Heart right ventricle (tissue), 16 donors: ENCODE results near the gene PHYH. TPM values are rescaled to one million over a fixed set of nuclear protein-coding genes. Genes with fewer than 3 reads are reported as not detected.

Experiments
- ATAC-seq, 8 donors: fragments of 200-7000 bp; cut with Tn5 transposase; one replicate each; pipeline ENCODE4 v1.9.1; 2020; ENCODE audit warnings: mild to moderate bottlenecking in 8 of 8, moderate library complexity in 8 of 8, moderate number of reproducible peaks in 1 of 8
- DNase-seq, 2 donors: peaks; one replicate each; pipeline ENCODE4 v3.0.0-alpha.2; 2020
- H3K27ac ChIP-seq, 10 donors: fragments of 200-600 bp; sonication (generic) in 2 of 10; one replicate each; pipeline versions ENCODE4 v1.5.0 to v1.8.0; 2020 to 2022; ENCODE audit warnings: mild to moderate bottlenecking in 3 of 10
- H3K27me3 ChIP-seq, 7 donors: fragments of 200-600 bp; one replicate each; pipeline ENCODE4 v1.8.0; 2021 to 2022; ENCODE audit warnings: mild to moderate bottlenecking in 2 of 7
- H3K36me3 ChIP-seq, 9 donors: fragments of 200-600 bp; sonication (generic) in 1 of 9; one replicate each; pipeline versions ENCODE4 v1.5.0 to v1.8.0; 2020 to 2022; ENCODE audit warnings: mild to moderate bottlenecking in 2 of 9
- H3K4me1 ChIP-seq, 9 donors: fragments of 200-600 bp; sonication (generic) in 1 of 9; one replicate each; pipeline versions ENCODE4 v1.5.0 to v1.8.0; 2020 to 2022; ENCODE audit warnings: mild to moderate bottlenecking in 4 of 9
- H3K4me3 ChIP-seq, 10 donors: fragments of 200-600 bp; sonication (generic) in 2 of 10; one replicate each; pipeline versions ENCODE4 v1.5.0 to v1.8.0; 2020 to 2022; ENCODE audit warnings: mild to moderate bottlenecking in 7 of 10, moderate library complexity in 2 of 10
- H3K9me3 ChIP-seq, 11 donors: fragments of 200-600 bp in 10 of 11; sonication (generic) in 2 of 11; one replicate each; pipeline versions ENCODE4 v1.5.0 to v1.8.0; 2013 to 2022; ENCODE audit warnings: mild to moderate bottlenecking in 2 of 11, control low read depth in 1 of 11, moderate library complexity in 1 of 11
- WGBS, 2 donors: extraction: QIAGEN DNeasy Blood & Tissue Kit; methylation state at CpG; one replicate each; pipeline ENCODE4 v1.1.7; 2013; ENCODE audit warnings: inconsistent platforms in 1 of 2; 5-methylcytosine and 5-hydroxymethylcytosine counted together
- intact Hi-C, 10 donors: fragments of 100-400 bp; cut with DNase I; formaldehyde crosslinking; loops; one replicate each; pipeline versions ENCODE4 v1.11.1 to v1.14.2; 2022
- polyA plus RNA-seq, 2 donors: library from polyadenylated mRNA; stranded (reverse); fragments of 200-250 nt; gene quantifications; one replicate each; pipeline ENCODE4 v1.2.3, GENCODE V29; 2013
- total RNA-seq, 10 donors: library from RNA; stranded (reverse); fragmentation: NEBNext Ultra II Directional in 3 of 10; extraction: Animal tissue kit (Norgen Biotek cat#: 25700) in 3 of 10; gene quantifications; one replicate each; pipeline versions ENCODE4 v1.2.1 to v1.2.4, GENCODE V29; 2021 to 2023
- TF ChIP-seq, protein P1 (sequence below), 9 donors: fragments of 200-600 bp; sonication (generic) in 2 of 9; IDR thresholded peaks; one replicate each; pipeline versions ENCODE4 v1.5.0 to v1.8.0; 2021 to 2022; ENCODE audit warnings: antibody characterized with exemption in 9 of 9, mild to moderate bottlenecking in 5 of 9, moderate library complexity in 1 of 9
- donor health status: Arrhythmogenic right ventricular cardiomyopathy.
- donor health status: ischemic (EF 13 %, LVEDD 7.1; RV severe dilation, severe dysfunction).
- donor health status: healthy with polysubstance abuse.
- donor health status: DM: no; HTN: yes; CAD: no.
- donor health status: DM: no; HTN: no; CAD: no.
- donor health status: ischemic (EF 25% LVEDD 6.9; RV normal size, moderate dysfunction).
- donor health status: ischemic (EF 25% LVEDD 5.7; RV mildly dilated, moderate dysfunction).
- donor health status: healthy.
- donor health status: DM: yes; HTN: yes; CAD: no.
- donor health status: Ischemic cardiomyopathy.
- donor health status: ischemic (EF 35%, LVEDD 5.7; RV mildly dilated, moderate dysfunction).
- donor health status: nonischemic (EF 11% LVEDD 7.7; RV severe dilation, severe dysfunction).
- donor health status: DM: yes; HTN: yes; CAD: no.
- donor health status: PGD.
- donor health status: ischemic (EF 29% LVEDD 5.4; RV normal size, mild dysfunction).
- donor health status: nonischemic (EF 23%, LVEDD 6.1; RV moderate dilation, normal function).

PHYH gene
- total and polyA plus RNA-seq, 12 donors: 51.1 to 188 (median 154) TPM

DNA sequence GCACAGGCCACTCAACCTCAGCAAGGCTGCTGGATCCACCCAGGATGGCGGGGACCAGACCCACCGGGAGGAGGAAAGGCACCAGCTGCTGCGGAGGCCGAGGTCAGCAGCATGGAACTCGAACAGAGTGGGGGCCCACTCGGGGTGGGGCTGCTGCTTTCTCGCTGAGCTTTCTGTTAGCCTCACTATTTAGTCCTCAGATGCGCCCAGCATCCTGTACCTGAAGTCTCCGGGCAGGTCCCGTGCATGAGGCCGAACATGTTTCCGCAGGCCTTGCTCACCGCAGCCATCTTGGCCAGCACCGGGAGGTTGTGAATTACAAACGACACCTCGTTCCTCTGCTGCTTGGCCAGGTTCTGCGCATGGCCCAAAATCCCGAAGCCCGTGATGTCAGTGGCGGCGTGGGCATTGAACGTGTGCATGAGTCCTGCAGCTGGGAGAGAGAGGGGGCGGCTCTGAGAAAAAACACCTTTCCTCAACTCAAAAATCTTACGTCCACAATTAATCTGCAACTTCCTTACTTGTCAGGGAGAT, 22.8 kb upstream of the PHYH start:
- intact Hi-C loops: no loop called here
- 95 to 96% methylated on average over 24 of the region's 24 CpGs for WGBS, 2 donors

DNA sequence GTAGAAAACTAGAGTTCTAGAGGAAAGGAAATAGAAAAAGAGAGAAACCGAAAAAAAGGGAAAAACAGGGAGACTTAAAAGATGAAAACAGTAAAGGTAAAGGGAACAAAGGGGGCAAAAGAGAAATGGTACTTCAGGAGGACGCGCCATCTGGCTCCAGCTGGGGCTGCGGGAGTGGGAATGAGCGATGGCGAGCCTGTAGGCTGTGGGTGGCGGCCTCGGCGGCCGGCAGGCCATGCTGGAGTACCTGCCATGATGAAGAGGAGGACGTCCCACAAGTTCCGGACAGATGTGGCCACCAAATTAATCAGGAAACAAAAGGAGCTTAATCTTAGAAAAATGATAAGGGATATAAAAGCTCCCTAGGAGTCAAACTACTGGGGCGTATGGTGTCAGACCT, 21.7 kb upstream of the PHYH start:
- H3K27ac ChIP-seq: no peak overlapping the region
- WGBS, 2 donors: 96 to 97% methylated on average over 13 of the region's 13 CpGs
- no peaks in the 10 kb centered on the region for H3K27me3 ChIP-seq
- no peak for ATAC-seq
- DNase-seq: no peak
- H3K36me3 ChIP-seq: peaks cover 0 to 91% (median 32%) of the 10 kb centered on the region in 9 donors
- peaks cover 0 to 10% (median 0%) of the 10 kb centered on the region in 9 donors for H3K4me1 ChIP-seq
- intact Hi-C loops: no loop called here
- no peaks in the 10 kb centered on the region for H3K9me3 ChIP-seq
- H3K4me3 ChIP-seq: no peak overlapping the region
- TF ChIP-seq, protein P1, sequence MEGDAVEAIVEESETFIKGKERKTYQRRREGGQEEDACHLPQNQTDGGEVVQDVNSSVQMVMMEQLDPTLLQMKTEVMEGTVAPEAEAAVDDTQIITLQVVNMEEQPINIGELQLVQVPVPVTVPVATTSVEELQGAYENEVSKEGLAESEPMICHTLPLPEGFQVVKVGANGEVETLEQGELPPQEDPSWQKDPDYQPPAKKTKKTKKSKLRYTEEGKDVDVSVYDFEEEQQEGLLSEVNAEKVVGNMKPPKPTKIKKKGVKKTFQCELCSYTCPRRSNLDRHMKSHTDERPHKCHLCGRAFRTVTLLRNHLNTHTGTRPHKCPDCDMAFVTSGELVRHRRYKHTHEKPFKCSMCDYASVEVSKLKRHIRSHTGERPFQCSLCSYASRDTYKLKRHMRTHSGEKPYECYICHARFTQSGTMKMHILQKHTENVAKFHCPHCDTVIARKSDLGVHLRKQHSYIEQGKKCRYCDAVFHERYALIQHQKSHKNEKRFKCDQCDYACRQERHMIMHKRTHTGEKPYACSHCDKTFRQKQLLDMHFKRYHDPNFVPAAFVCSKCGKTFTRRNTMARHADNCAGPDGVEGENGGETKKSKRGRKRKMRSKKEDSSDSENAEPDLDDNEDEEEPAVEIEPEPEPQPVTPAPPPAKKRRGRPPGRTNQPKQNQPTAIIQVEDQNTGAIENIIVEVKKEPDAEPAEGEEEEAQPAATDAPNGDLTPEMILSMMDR (IDR thresholded peaks at IDR 0.05): no peak

More for the DNA sequence above, 22.8 kb upstream of the PHYH start:
- Histone ChIP-seq H3K27ac (no peak overlapping the region), H3K9me3 (no peaks in the 10 kb centered on the region), H3K4me3 (no peak overlapping the region), H3K36me3 (peaks cover 0 to 100% (median 32%) of the 10 kb centered on the region in 9 donors), H3K4me1 (peaks cover 0 to 9% (median 0%) of the 10 kb centered on the region in 9 donors), H3K27me3 (no peaks in the 10 kb centered on the region)
- ATAC-seq (no peak), DNase-seq (no peak)
- TF ChIP-seq, protein P1 (IDR thresholded peaks at IDR 0.05): no peak

DNA sequence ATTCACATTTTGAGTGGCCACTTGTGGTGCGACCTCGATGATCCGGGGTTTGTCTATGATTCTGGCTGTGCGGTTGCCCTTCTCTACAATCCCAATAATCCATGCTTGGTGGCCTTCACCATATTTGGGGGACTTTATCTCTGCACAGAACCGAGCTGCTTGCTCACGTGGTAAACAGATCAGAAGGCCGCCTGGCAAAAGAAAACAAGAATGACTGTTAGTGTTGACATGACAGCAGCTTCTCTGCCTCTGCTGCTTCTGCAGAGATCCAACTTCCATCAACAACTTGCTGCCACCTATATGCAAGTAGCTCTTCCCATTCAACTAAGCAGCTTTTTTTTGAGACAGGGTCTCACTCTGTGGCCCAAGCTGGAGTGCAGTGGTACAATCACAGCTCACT, 19.3 kb upstream of the PHYH start:
- Histone ChIP-seq H3K4me3 (no peak overlapping the region), H3K9me3 (no peaks in the 10 kb centered on the region), H3K27ac (no peak overlapping the region), H3K4me1 (peaks cover 0 to 10% (median 0%) of the 10 kb centered on the region in 9 donors), H3K36me3 (peaks cover 0 to 66% (median 22%) of the 10 kb centered on the region in 9 donors), H3K27me3 (no peaks in the 10 kb centered on the region)
- intact Hi-C loops: no loop called here
- peak in 4 of 8 donors; percentile 35 to 50 (median 40) for ATAC-seq
- TF ChIP-seq, protein P1 (IDR thresholded peaks at IDR 0.05): no peak
- 45 to 67% methylated on average over 7 of the region's 7 CpGs for WGBS, 2 donors
- no peak for DNase-seq

DNA sequence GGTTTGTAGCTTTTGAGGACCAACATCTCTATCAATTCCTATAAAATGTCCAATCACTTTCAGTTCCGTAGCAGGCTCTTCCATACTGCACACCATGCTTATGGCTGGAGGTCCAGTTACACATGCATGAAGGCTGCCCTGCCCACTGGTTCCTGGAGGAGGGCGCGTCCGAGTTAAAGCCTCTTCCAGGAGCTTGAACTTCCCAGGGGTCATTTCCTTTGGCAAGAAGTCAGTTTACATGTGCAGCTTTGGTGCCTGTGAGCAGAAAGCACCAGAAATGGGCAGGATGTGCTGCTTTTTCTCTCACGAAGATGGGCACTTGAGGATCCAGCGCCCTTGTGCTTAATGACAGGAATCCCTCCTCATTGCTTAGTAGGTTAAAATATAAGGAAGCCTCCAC, 17.6 kb upstream of the PHYH start:
- Histone ChIP-seq H3K4me3 (no peak overlapping the region), H3K9me3 (no peaks in the 10 kb centered on the region), H3K27me3 (no peaks in the 10 kb centered on the region), H3K27ac (peak overlapping the region in 1 of 10 donors; percentile 1), H3K4me1 (peaks cover 0 to 10% (median 0%) of the 10 kb centered on the region in 9 donors), H3K36me3 (peaks cover 0 to 50% (median 11%) of the 10 kb centered on the region in 9 donors)
- ATAC-seq: peak in 4 of 8 donors; percentile 21 to 52 (median 36)
- intact Hi-C loops: no loop called here
- WGBS, 2 donors: 57 to 64% methylated on average over 6 of the region's 6 CpGs
- peak in 1 of 2 donors; percentile 31 for DNase-seq
- TF ChIP-seq, protein P1 (IDR thresholded peaks at IDR 0.05): no peak
